Measurements from ENCODE around the gene NFIC. TPM values are rescaled to one million over a fixed set of nuclear protein-coding genes. Genes with fewer than 3 reads are reported as not detected.
A peak's percentile ranks its signal among the peaks of the same experiment; 100 is the strongest.
"Not testable (repeated sequence)": the region's sequence is repeated elsewhere in the genome, so short reads cannot be mapped to it uniquely, and the experiment has no call there.

The NFIC gene
- polyA plus RNA-seq, 2 donors = 15.4 to 48.1 TPM

- H3K36me3 ChIP-seq (ENCODE audit: control insufficient read depth in 2 of 2, insufficient read depth in 2 of 2, low read length in 1 of 2) = no peaks in the 10 kb centered on the region
- no peaks in the 10 kb centered on the region for H3K27me3 ChIP-seq (ENCODE audit: control insufficient read depth in 1 of 2, insufficient read depth in 2 of 2, low read length in 2 of 2)
- no peak overlapping the region for H3K4me3 ChIP-seq (ENCODE audit: low read depth in 1 of 2, low read length in 2 of 2)
- H3K4me1 ChIP-seq (ENCODE audit: control insufficient read depth in 2 of 2, insufficient read depth in 2 of 2, low read length in 1 of 2) = peaks cover 13 to 25% of the 10 kb centered on the region in 2 donors
- H3K9me3 ChIP-seq (ENCODE audit: control insufficient read depth in 2 of 2, insufficient read depth in 1 of 2, low read depth in 1 of 2, low read length in 1 of 2) = no peaks in the 10 kb centered on the region
- peak overlapping the region; percentile 88 to 96 for H3K27ac ChIP-seq (ENCODE audit: low read depth in 2 of 2, low read length in 1 of 2)
- 27 to 34% methylated on average over 5 of the region's 5 CpGs for WGBS, 2 donors
Observed at GRCh38 chr19:3336351-3336679, 30.1 kb upstream of the NFIC start.

GRCh38 chr19:3336680-3337523 is 29.5 kb upstream of the NFIC start:
- Histone ChIP-seq H3K27me3 (ENCODE audit: control insufficient read depth in 1 of 2, insufficient read depth in 2 of 2, low read length in 2 of 2) (no peaks in the 10 kb centered on the region), H3K4me1 (ENCODE audit: control insufficient read depth in 2 of 2, insufficient read depth in 2 of 2, low read length in 1 of 2) (peaks cover 13 to 25% of the 10 kb centered on the region in 2 donors)
- 23 to 30% methylated on average over 21 to 22 of the region's 22 CpGs for WGBS, 2 donors

GRCh38 chr19:3338541-3339181 is 27.7 kb upstream of the NFIC start:
- no peaks in the 10 kb centered on the region for H3K9me3 ChIP-seq (ENCODE audit: control insufficient read depth in 2 of 2, insufficient read depth in 1 of 2, low read depth in 1 of 2, low read length in 1 of 2)
- H3K27me3 ChIP-seq (ENCODE audit: control insufficient read depth in 1 of 2, insufficient read depth in 2 of 2, low read length in 2 of 2) = no peaks in the 10 kb centered on the region
- no peaks in the 10 kb centered on the region for H3K36me3 ChIP-seq (ENCODE audit: control insufficient read depth in 2 of 2, insufficient read depth in 2 of 2, low read length in 1 of 2)
- H3K4me3 ChIP-seq (ENCODE audit: low read depth in 1 of 2, low read length in 2 of 2) = no peak overlapping the region
- peak overlapping the region; percentile 84 to 88 for H3K27ac ChIP-seq (ENCODE audit: low read depth in 2 of 2, low read length in 1 of 2)
- H3K4me1 ChIP-seq (ENCODE audit: control insufficient read depth in 2 of 2, insufficient read depth in 2 of 2, low read length in 1 of 2) = peaks cover 13 to 25% of the 10 kb centered on the region in 2 donors
- 23 to 26% methylated on average over 12 of the region's 12 CpGs for WGBS, 2 donors

More at GRCh38 chr19:3336680-3337523, 29.5 kb upstream of the NFIC start:
- Histone ChIP-seq H3K36me3 (ENCODE audit: control insufficient read depth in 2 of 2, insufficient read depth in 2 of 2, low read length in 1 of 2) (no peaks in the 10 kb centered on the region), H3K27ac (ENCODE audit: low read depth in 2 of 2, low read length in 1 of 2) (peak overlapping the region; percentile 88 to 96), H3K4me3 (ENCODE audit: low read depth in 1 of 2, low read length in 2 of 2) (no peak overlapping the region), H3K9me3 (ENCODE audit: control insufficient read depth in 2 of 2, insufficient read depth in 1 of 2, low read depth in 1 of 2, low read length in 1 of 2) (no peaks in the 10 kb centered on the region)

GRCh38 chr19:3340340-3340739 is 26.0 kb upstream of the NFIC start:
- Histone ChIP-seq H3K4me3 (ENCODE audit: low read depth in 1 of 2, low read length in 2 of 2) (no peak overlapping the region), H3K4me1 (ENCODE audit: control insufficient read depth in 2 of 2, insufficient read depth in 2 of 2, low read length in 1 of 2) (peaks cover 13 to 30% of the 10 kb centered on the region in 2 donors), H3K36me3 (ENCODE audit: control insufficient read depth in 2 of 2, insufficient read depth in 2 of 2, low read length in 1 of 2) (no peaks in the 10 kb centered on the region), H3K27ac (ENCODE audit: low read depth in 2 of 2, low read length in 1 of 2) (no peak overlapping the region), H3K9me3 (ENCODE audit: control insufficient read depth in 2 of 2, insufficient read depth in 1 of 2, low read depth in 1 of 2, low read length in 1 of 2) (no peaks in the 10 kb centered on the region), H3K27me3 (ENCODE audit: control insufficient read depth in 1 of 2, insufficient read depth in 2 of 2, low read length in 2 of 2) (no peaks in the 10 kb centered on the region)
- 77 to 79% methylated on average over 11 of the region's 11 CpGs for WGBS, 2 donors

- no peak overlapping the region for H3K4me3 ChIP-seq (ENCODE audit: low read depth in 1 of 2, low read length in 2 of 2)
- WGBS, 2 donors = 90% methylated on average over 9 of the region's 9 CpGs
- H3K27me3 ChIP-seq (ENCODE audit: control insufficient read depth in 1 of 2, insufficient read depth in 2 of 2, low read length in 2 of 2) = no peaks in the 10 kb centered on the region
- no peak overlapping the region for H3K27ac ChIP-seq (ENCODE audit: low read depth in 2 of 2, low read length in 1 of 2)
- H3K36me3 ChIP-seq (ENCODE audit: control insufficient read depth in 2 of 2, insufficient read depth in 2 of 2, low read length in 1 of 2) = no peaks in the 10 kb centered on the region
- no peaks in the 10 kb centered on the region for H3K9me3 ChIP-seq (ENCODE audit: control insufficient read depth in 2 of 2, insufficient read depth in 1 of 2, low read depth in 1 of 2, low read length in 1 of 2)
- peaks cover 10 to 21% of the 10 kb centered on the region in 2 donors for H3K4me1 ChIP-seq (ENCODE audit: control insufficient read depth in 2 of 2, insufficient read depth in 2 of 2, low read length in 1 of 2)
Observed at GRCh38 chr19:3342246-3342645, 24.1 kb upstream of the NFIC start.

GRCh38 chr19:3342962-3343361 is 23.4 kb upstream of the NFIC start:
- H3K27ac ChIP-seq (ENCODE audit: low read depth in 2 of 2, low read length in 1 of 2) = peak overlapping the region; percentile 44 to 86
- WGBS, 2 donors = 81 to 88% methylated on average over 9 of the region's 9 CpGs
- H3K36me3 ChIP-seq (ENCODE audit: control insufficient read depth in 2 of 2, insufficient read depth in 2 of 2, low read length in 1 of 2); H3K9me3 ChIP-seq (ENCODE audit: control insufficient read depth in 2 of 2, insufficient read depth in 1 of 2, low read depth in 1 of 2, low read length in 1 of 2); H3K27me3 ChIP-seq (ENCODE audit: control insufficient read depth in 1 of 2, insufficient read depth in 2 of 2, low read length in 2 of 2); H3K4me3 ChIP-seq (ENCODE audit: low read depth in 1 of 2, low read length in 2 of 2): not testable (repeated sequence)
- peaks cover 7 to 17% of the 10 kb centered on the region in 2 donors for H3K4me1 ChIP-seq (ENCODE audit: control insufficient read depth in 2 of 2, insufficient read depth in 2 of 2, low read length in 1 of 2)

GRCh38 chr19:3343619-3344502 is 22.5 kb upstream of the NFIC start:
- peak overlapping the region; percentile 86 to 87 for H3K27ac ChIP-seq (ENCODE audit: low read depth in 2 of 2, low read length in 1 of 2)
- H3K4me1 ChIP-seq (ENCODE audit: control insufficient read depth in 2 of 2, insufficient read depth in 2 of 2, low read length in 1 of 2) = peaks cover 4 to 12% of the 10 kb centered on the region in 2 donors
- WGBS, 2 donors = 13 to 29% methylated on average over 26 of the region's 26 CpGs
- H3K36me3 ChIP-seq (ENCODE audit: control insufficient read depth in 2 of 2, insufficient read depth in 2 of 2, low read length in 1 of 2) = no peaks in the 10 kb centered on the region
- no peaks in the 10 kb centered on the region for H3K9me3 ChIP-seq (ENCODE audit: control insufficient read depth in 2 of 2, insufficient read depth in 1 of 2, low read depth in 1 of 2, low read length in 1 of 2)
- H3K4me3 ChIP-seq (ENCODE audit: low read depth in 1 of 2, low read length in 2 of 2) = peak overlapping the region; percentile 15 to 24
- no peaks in the 10 kb centered on the region for H3K27me3 ChIP-seq (ENCODE audit: control insufficient read depth in 1 of 2, insufficient read depth in 2 of 2, low read length in 2 of 2)

GRCh38 chr19:3344608-3345598 is 21.5 kb upstream of the NFIC start:
- WGBS, 2 donors = 68 to 76% methylated on average over 25 of the region's 25 CpGs
- Histone ChIP-seq H3K27ac (ENCODE audit: low read depth in 2 of 2, low read length in 1 of 2) (peak overlapping the region; percentile 60 to 87), H3K4me1 (ENCODE audit: control insufficient read depth in 2 of 2, insufficient read depth in 2 of 2, low read length in 1 of 2) (peaks cover 3 to 11% of the 10 kb centered on the region in 2 donors)

More at GRCh38 chr19:3344608-3345598, 21.5 kb upstream of the NFIC start:
- Histone ChIP-seq H3K9me3 (ENCODE audit: control insufficient read depth in 2 of 2, insufficient read depth in 1 of 2, low read depth in 1 of 2, low read length in 1 of 2) (no peaks in the 10 kb centered on the region), H3K27me3 (ENCODE audit: control insufficient read depth in 1 of 2, insufficient read depth in 2 of 2, low read length in 2 of 2) (no peaks in the 10 kb centered on the region), H3K36me3 (ENCODE audit: control insufficient read depth in 2 of 2, insufficient read depth in 2 of 2, low read length in 1 of 2) (no peaks in the 10 kb centered on the region), H3K4me3 (ENCODE audit: low read depth in 1 of 2, low read length in 2 of 2) (no peak overlapping the region)
